Small intestine (tissue), 7 donors: Measurements from ENCODE around the gene MACF1. TPM values are rescaled to one million over a fixed set of nuclear protein-coding genes. Genes with fewer than 3 reads are reported as not detected.
"Not testable (repeated sequence)": the region's sequence is repeated elsewhere in the genome, so short reads cannot be mapped to it uniquely, and the experiment has no call there.

Source experiments
- DNase-seq, 2 donors: peaks; one replicate each; pipeline versions ENCODE4 v3.0.0 to v3.0.0-alpha.2; 2013
- FAIRE-seq: peaks from 2 replicates; lab custom pipeline; 2012; peaks lifted over from hg19 to GRCh38; lab: Jason Lieb, UNC
- H3K27ac ChIP-seq, 3 donors: one replicate each; pipeline ENCODE4 v1.5.1; 2013; ENCODE audit warnings: low read length in 2 of 3, mild to moderate bottlenecking in 2 of 3, control low read depth in 1 of 3, inconsistent platforms in 1 of 3, low read depth in 1 of 3, moderate library complexity in 1 of 3
- H3K27me3 ChIP-seq, 3 donors: one replicate each; pipeline ENCODE4 v1.6.1; 2013; ENCODE audit warnings: low read length in 3 of 3, inconsistent platforms in 1 of 3; ENCODE audit not compliant: control insufficient read depth in 3 of 3, insufficient read depth in 3 of 3
- H3K36me3 ChIP-seq, 3 donors: one replicate each; pipeline ENCODE4 v1.6.1; 2013; ENCODE audit warnings: low read length in 3 of 3, inconsistent platforms in 1 of 3, low read depth in 1 of 3, mild to moderate bottlenecking in 1 of 3, moderate library complexity in 1 of 3; ENCODE audit not compliant: control insufficient read depth in 3 of 3, insufficient read depth in 2 of 3
- H3K4me1 ChIP-seq, 3 donors: one replicate each; pipeline ENCODE4 v1.6.1; 2013; ENCODE audit warnings: low read length in 2 of 3, inconsistent platforms in 1 of 3, low read depth in 1 of 3, mild to moderate bottlenecking in 1 of 3, moderate library complexity in 1 of 3; ENCODE audit not compliant: control insufficient read depth in 3 of 3, insufficient read depth in 2 of 3
- H3K4me3 ChIP-seq, 3 donors: one replicate each; pipeline ENCODE4 v1.5.1; 2013; ENCODE audit warnings: low read length in 3 of 3, control low read depth in 1 of 3, inconsistent platforms in 1 of 3, low read depth in 1 of 3, mild to moderate bottlenecking in 1 of 3, moderate library complexity in 1 of 3
- H3K9me3 ChIP-seq, 2 donors: one replicate each; pipeline ENCODE4 v1.6.1; 2013; ENCODE audit warnings: low read depth in 1 of 2, low read length in 1 of 2; ENCODE audit not compliant: control insufficient read depth in 2 of 2, insufficient read depth in 1 of 2
- WGBS, 3 donors: extraction: QIAGEN DNeasy Blood & Tissue Kit; methylation state at CpG; one replicate each; pipeline ENCODE4 v1.1.7; 2013; 5-methylcytosine and 5-hydroxymethylcytosine counted together
- polyA plus RNA-seq, 4 donors: library from polyadenylated mRNA; stranded (reverse) in 3 of 4; unstranded in 1 of 4; fragments of 200-250 nt in 3 of 4; fragments of 120-200 nt in 1 of 4; gene quantifications; one replicate each; pipeline versions ENCODE4 v1.2.1 to v1.2.3, GENCODE V29; 2013
- donor health status: healthy with polysubstance abuse.
- donor health status: control.
- donor health status: control.
- donor health status: Bipolar disorder and iron deficiency.
- donor health status: healthy.

MACF1 gene
- polyA plus RNA-seq, 4 donors = 18.1 to 64.8 (median 34.6) TPM

- no peak for FAIRE-seq
- DNase-seq = no peak
- Histone ChIP-seq H3K4me1 (peaks cover 0 to 4% (median 0%) of the 10 kb centered on the region in 3 donors), H3K36me3 (no peaks in the 10 kb centered on the region), H3K9me3 (peaks cover 0 to 3% of the 10 kb centered on the region in 2 donors), H3K4me3 (no peak overlapping the region), H3K27me3 (peaks cover 0 to 18% (median 6%) of the 10 kb centered on the region in 3 donors), H3K27ac (no peak overlapping the region)
- WGBS, 3 donors = 64 to 76% (median 68%) methylated on average over 3 to 5 of the region's 5 CpGs
These were observed 293.1 kb downstream of the MACF1 start for GRCh38 chr1:39497585-39497984.

GRCh38 chr1:39498096-39498710, 293.7 kb downstream of the MACF1 start:
- not testable (repeated sequence) for H3K36me3 ChIP-seq, H3K9me3 ChIP-seq, H3K4me1 ChIP-seq, H3K4me3 ChIP-seq, DNase-seq, FAIRE-seq
- 67 to 87% (median 84%) methylated on average over 7 to 9 of the region's 9 CpGs for WGBS, 3 donors
- peaks cover 0 to 12% (median 4%) of the 10 kb centered on the region in 3 donors for H3K27me3 ChIP-seq
- peak overlapping the region in 1 of 3 donors; percentile 11 for H3K27ac ChIP-seq

GRCh38 chr1:39498821-39499220, 294.3 kb downstream of the MACF1 start:
- not testable (repeated sequence) for H3K9me3 ChIP-seq, H3K4me3 ChIP-seq, H3K36me3 ChIP-seq, FAIRE-seq, H3K4me1 ChIP-seq, H3K27ac ChIP-seq, H3K27me3 ChIP-seq, DNase-seq
- 83 to 98% (median 95%) methylated on average over 8 to 12 of the region's 15 CpGs for WGBS, 3 donors

GRCh38 chr1:39499668-39500067, 295.2 kb downstream of the MACF1 start:
- FAIRE-seq = no peak
- H3K27ac ChIP-seq = no peak overlapping the region
- H3K27me3 ChIP-seq = no peaks in the 10 kb centered on the region
- no peaks in the 10 kb centered on the region for H3K4me1 ChIP-seq
- no peak for DNase-seq
- H3K36me3 ChIP-seq = no peaks in the 10 kb centered on the region
- peaks cover 0 to 3% of the 10 kb centered on the region in 2 donors for H3K9me3 ChIP-seq
- WGBS, 3 donors = 65 to 74% (median 68%) methylated on average over 5 of the region's 5 CpGs
- no peak overlapping the region for H3K4me3 ChIP-seq

GRCh38 chr1:39500862-39501389, 296.4 kb downstream of the MACF1 start:
- WGBS, 3 donors = 79 to 89% (median 87%) methylated on average over 4 of the region's 4 CpGs
- DNase-seq = no peak
- peaks cover 0 to 3% of the 10 kb centered on the region in 2 donors for H3K9me3 ChIP-seq
- no peaks in the 10 kb centered on the region for H3K27me3 ChIP-seq
- no peak overlapping the region for H3K4me3 ChIP-seq
- H3K27ac ChIP-seq = no peak overlapping the region
- FAIRE-seq = no peak
- H3K4me1 ChIP-seq = no peaks in the 10 kb centered on the region
- H3K36me3 ChIP-seq = no peaks in the 10 kb centered on the region

GRCh38 chr1:39501666-39502065, 297.2 kb downstream of the MACF1 start:
- no peaks in the 10 kb centered on the region for H3K4me1 ChIP-seq
- H3K27me3 ChIP-seq = no peaks in the 10 kb centered on the region
- DNase-seq (no peak), FAIRE-seq (no peak)
- WGBS, 3 donors = 70 to 78% (median 75%) methylated on average over 5 of the region's 5 CpGs
- no peaks in the 10 kb centered on the region for H3K36me3 ChIP-seq
- no peak overlapping the region for H3K4me3 ChIP-seq
- H3K27ac ChIP-seq = no peak overlapping the region
- peaks cover 0 to 3% of the 10 kb centered on the region in 2 donors for H3K9me3 ChIP-seq

- H3K4me1 ChIP-seq, H3K4me3 ChIP-seq, FAIRE-seq, H3K9me3 ChIP-seq, H3K27ac ChIP-seq, H3K36me3 ChIP-seq, DNase-seq, H3K27me3 ChIP-seq: not testable (repeated sequence)
- WGBS, 3 donors = 78 to 81% (median 79%) methylated on average over 9 of the region's 9 CpGs
These were observed 299.9 kb downstream of the MACF1 start for GRCh38 chr1:39504436-39504835.

- DNase-seq = no peak
- peaks cover 0 to 3% of the 10 kb centered on the region in 2 donors for H3K9me3 ChIP-seq
- no peak for FAIRE-seq
- H3K36me3 ChIP-seq = no peaks in the 10 kb centered on the region
- H3K27ac ChIP-seq = no peak overlapping the region
- no peak overlapping the region for H3K4me3 ChIP-seq
- H3K4me1 ChIP-seq = no peaks in the 10 kb centered on the region
- no peaks in the 10 kb centered on the region for H3K27me3 ChIP-seq
These were observed 300.8 kb downstream of the MACF1 start for GRCh38 chr1:39505289-39505688.
